ENCODE measurements around the gene SMTNL1.

The SMTNL1 gene

GRCh38 chr11:57542582-57542981, 5.2 kb downstream of the SMTNL1 start:
- H3K27ac ChIP-seq (ENCODE audit: insufficient read depth in 1 of 2, low read depth in 1 of 2, low read length in 2 of 2, poor library complexity in 1 of 2, severe bottlenecking in 2 of 2) = no peak overlapping the region
- CTCF ChIA-PET = interaction anchor here (0.9 to 1.7 kb wide), 2 partner anchors 11 to 15 kb away, joined by 5 read pairs; no protein-coding TSS in a partner anchor
- no peaks in the 10 kb centered on the region for H3K27me3 ChIP-seq (replicated peaks in 2 of 5; ENCODE audit: control insufficient read depth in 4 of 5, insufficient read depth in 5 of 5, low read length in 4 of 5)
- 89% methylated on average over 4 of the region's 4 CpGs for WGBS (ENCODE audit: insufficient coverage)
- no peaks in the 10 kb centered on the region for H3K9me3 ChIP-seq (ENCODE audit: control extremely low read depth in 1 of 5, control insufficient read depth in 4 of 5, insufficient read depth in 2 of 5, low read depth in 1 of 5, low read length in 4 of 5)
- no peak overlapping the region for H3K4me3 ChIP-seq (ENCODE audit: control insufficient read depth in 1 of 7, extremely low read depth in 1 of 7, insufficient read depth in 4 of 7, low read depth in 2 of 7, low read length in 6 of 7)
- DNase-seq = no peak
- peaks cover 2 to 18% (median 9%) of the 10 kb centered on the region in 4 experiments for H3K36me3 ChIP-seq (ENCODE audit: control insufficient read depth in 4 of 4, insufficient read depth in 4 of 4, low read length in 3 of 4)
- POLR2A ChIA-PET = no interaction called here
- peaks cover 0 to 7% (median 6%) of the 10 kb centered on the region in 4 experiments for H3K4me1 ChIP-seq (ENCODE audit: control extremely low read depth in 1 of 4, control insufficient read depth in 4 of 4, insufficient read depth in 4 of 4, low read length in 3 of 4)

- Histone ChIP-seq H3K27me3 (replicated peaks in 2 of 5; ENCODE audit: control insufficient read depth in 4 of 5, insufficient read depth in 5 of 5, low read length in 4 of 5) (no peaks in the 10 kb centered on the region), H3K4me3 (ENCODE audit: control insufficient read depth in 1 of 7, extremely low read depth in 1 of 7, insufficient read depth in 4 of 7, low read depth in 2 of 7, low read length in 6 of 7) (no peak overlapping the region), H3K36me3 (ENCODE audit: control insufficient read depth in 4 of 4, insufficient read depth in 4 of 4, low read length in 3 of 4) (peaks cover 2 to 21% (median 10%) of the 10 kb centered on the region in 4 experiments), H3K9me3 (ENCODE audit: control extremely low read depth in 1 of 5, control insufficient read depth in 4 of 5, insufficient read depth in 2 of 5, low read depth in 1 of 5, low read length in 4 of 5) (no peaks in the 10 kb centered on the region), H3K4me1 (ENCODE audit: control extremely low read depth in 1 of 4, control insufficient read depth in 4 of 4, insufficient read depth in 4 of 4, low read length in 3 of 4) (peaks cover 0 to 12% (median 12%) of the 10 kb centered on the region in 4 experiments), H3K27ac (ENCODE audit: insufficient read depth in 1 of 2, low read depth in 1 of 2, low read length in 2 of 2, poor library complexity in 1 of 2, severe bottlenecking in 2 of 2) (no peak overlapping the region)
- CTCF ChIA-PET = interaction anchor here (1.3 to 1.7 kb wide), 4 partner anchors 9 to 17 kb away, joined by 4 to 6 read pairs (median 5); no protein-coding TSS in a partner anchor
- 97% methylated on average over 4 of the region's 6 CpGs for WGBS (ENCODE audit: insufficient coverage)
- no peak for DNase-seq
- POLR2A ChIA-PET = no interaction called here
Observed at GRCh38 chr11:57543593-57543992, 6.2 kb downstream of the SMTNL1 start.

DNA sequence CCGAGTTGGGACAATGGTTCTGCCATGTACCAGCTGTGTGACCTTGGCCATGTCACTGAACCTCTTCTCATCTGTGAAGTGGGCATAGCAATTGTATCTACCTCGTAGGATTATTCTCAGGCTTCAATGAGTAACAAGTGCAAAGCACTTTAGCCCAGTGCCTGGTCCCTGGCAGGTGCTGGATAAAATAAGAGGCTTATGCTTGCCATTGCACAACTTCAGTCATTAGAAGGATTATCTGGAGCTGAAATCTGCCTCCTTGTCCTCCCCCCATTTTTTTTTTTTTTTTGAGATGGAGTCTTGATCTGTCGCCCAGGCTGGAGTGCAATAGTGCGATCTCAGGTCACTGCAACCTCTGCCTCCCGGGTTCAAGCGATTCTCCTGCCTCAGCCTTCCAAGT, 7.2 kb downstream of the SMTNL1 start:
- H3K4me1 ChIP-seq (ENCODE audit: control extremely low read depth in 1 of 4, control insufficient read depth in 4 of 4, insufficient read depth in 4 of 4, low read length in 3 of 4) = peaks cover 0 to 12% (median 12%) of the 10 kb centered on the region in 4 experiments
- H3K36me3 ChIP-seq (ENCODE audit: control insufficient read depth in 4 of 4, insufficient read depth in 4 of 4, low read length in 3 of 4) = peaks cover 0 to 25% (median 16%) of the 10 kb centered on the region in 4 experiments
- DNase-seq = no peak
- H3K4me3 ChIP-seq (ENCODE audit: control insufficient read depth in 1 of 7, extremely low read depth in 1 of 7, insufficient read depth in 4 of 7, low read depth in 2 of 7, low read length in 6 of 7) = no peak overlapping the region
- ChIA-PET CTCF (interaction anchor here (0.7 to 1.6 kb wide), 6 partner anchors 10 to 1577 kb away, joined by 3 to 6 read pairs (median 4); no protein-coding TSS in a partner anchor), POLR2A (no interaction called here)
- H3K27me3 ChIP-seq (replicated peaks in 2 of 5; ENCODE audit: control insufficient read depth in 4 of 5, insufficient read depth in 5 of 5, low read length in 4 of 5) = no peaks in the 10 kb centered on the region
- no peak overlapping the region for H3K27ac ChIP-seq (ENCODE audit: insufficient read depth in 1 of 2, low read depth in 1 of 2, low read length in 2 of 2, poor library complexity in 1 of 2, severe bottlenecking in 2 of 2)
- WGBS (ENCODE audit: insufficient coverage) = 96% methylated on average over 5 of the region's 6 CpGs
- H3K9me3 ChIP-seq (ENCODE audit: control extremely low read depth in 1 of 5, control insufficient read depth in 4 of 5, insufficient read depth in 2 of 5, low read depth in 1 of 5, low read length in 4 of 5) = no peaks in the 10 kb centered on the region

DNA sequence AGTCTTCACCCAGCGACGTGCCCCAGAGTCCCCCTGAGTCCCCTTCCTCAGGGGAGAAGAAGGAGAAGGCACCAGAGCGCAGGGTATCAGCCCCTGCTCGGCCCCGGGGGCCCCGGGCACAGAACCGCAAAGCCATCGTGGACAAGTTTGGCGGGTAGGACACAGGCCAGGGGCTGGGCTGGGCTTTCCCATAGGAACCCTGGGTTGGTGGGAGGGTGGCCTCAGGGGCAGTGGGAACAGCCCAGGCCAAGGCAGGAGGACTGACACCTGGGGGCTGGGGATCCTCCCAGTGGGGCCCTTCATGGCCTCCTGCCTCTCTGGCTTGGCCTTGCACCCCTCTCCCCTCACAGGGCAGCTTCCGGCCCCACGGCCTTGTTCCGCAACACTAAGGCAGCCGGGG, 8.5 kb downstream of the SMTNL1 start:
- Histone ChIP-seq H3K27me3 (replicated peaks in 2 of 5; ENCODE audit: control insufficient read depth in 4 of 5, insufficient read depth in 5 of 5, low read length in 4 of 5) (no peaks in the 10 kb centered on the region), H3K27ac (ENCODE audit: insufficient read depth in 1 of 2, low read depth in 1 of 2, low read length in 2 of 2, poor library complexity in 1 of 2, severe bottlenecking in 2 of 2) (no peak overlapping the region), H3K4me1 (ENCODE audit: control extremely low read depth in 1 of 4, control insufficient read depth in 4 of 4, insufficient read depth in 4 of 4, low read length in 3 of 4) (peaks cover 0 to 12% (median 12%) of the 10 kb centered on the region in 4 experiments), H3K36me3 (ENCODE audit: control insufficient read depth in 4 of 4, insufficient read depth in 4 of 4, low read length in 3 of 4) (peaks cover 3 to 38% (median 28%) of the 10 kb centered on the region in 4 experiments), H3K4me3 (ENCODE audit: control insufficient read depth in 1 of 7, extremely low read depth in 1 of 7, insufficient read depth in 4 of 7, low read depth in 2 of 7, low read length in 6 of 7) (no peak overlapping the region), H3K9me3 (ENCODE audit: control extremely low read depth in 1 of 5, control insufficient read depth in 4 of 5, insufficient read depth in 2 of 5, low read depth in 1 of 5, low read length in 4 of 5) (no peaks in the 10 kb centered on the region)
- CTCF ChIA-PET = interaction anchor here (0.7 to 2.9 kb wide), 4 partner anchors 14 to 94 kb away, joined by 3 to 9 read pairs (median 3); partner anchors contain the start of gene TIMM10
- 100% methylated on average over 10 of the region's 13 CpGs for WGBS (ENCODE audit: insufficient coverage)
- DNase-seq = no peak
- POLR2A ChIA-PET = no interaction called here

GRCh38 chr11:57546451-57546850, 9.1 kb downstream of the SMTNL1 start:
- H3K27ac ChIP-seq (ENCODE audit: insufficient read depth in 1 of 2, low read depth in 1 of 2, low read length in 2 of 2, poor library complexity in 1 of 2, severe bottlenecking in 2 of 2) = no peak overlapping the region
- POLR2A ChIA-PET = no interaction called here
- H3K4me3 ChIP-seq (ENCODE audit: control insufficient read depth in 1 of 7, extremely low read depth in 1 of 7, insufficient read depth in 4 of 7, low read depth in 2 of 7, low read length in 6 of 7) = no peak overlapping the region
- 90% methylated on average over 7 of the region's 7 CpGs for WGBS (ENCODE audit: insufficient coverage)
- H3K36me3 ChIP-seq (ENCODE audit: control insufficient read depth in 4 of 4, insufficient read depth in 4 of 4, low read length in 3 of 4) = peaks cover 4 to 41% (median 30%) of the 10 kb centered on the region in 4 experiments
- H3K9me3 ChIP-seq (ENCODE audit: control extremely low read depth in 1 of 5, control insufficient read depth in 4 of 5, insufficient read depth in 2 of 5, low read depth in 1 of 5, low read length in 4 of 5) = no peaks in the 10 kb centered on the region
- CTCF ChIA-PET = interaction anchor here (0.7 to 2.9 kb wide), 7 partner anchors 13 to 1021 kb away, joined by 3 to 11 read pairs (median 5); partner anchors contain the start of gene TIMM10
- H3K27me3 ChIP-seq (replicated peaks in 2 of 5; ENCODE audit: control insufficient read depth in 4 of 5, insufficient read depth in 5 of 5, low read length in 4 of 5) = no peaks in the 10 kb centered on the region
- DNase-seq = no peak
- peaks cover 0 to 12% (median 12%) of the 10 kb centered on the region in 4 experiments for H3K4me1 ChIP-seq (ENCODE audit: control extremely low read depth in 1 of 4, control insufficient read depth in 4 of 4, insufficient read depth in 4 of 4, low read length in 3 of 4)

GRCh38 chr11:57546869-57547475, 9.6 kb downstream of the SMTNL1 start:
- Histone ChIP-seq H3K4me1 (ENCODE audit: control extremely low read depth in 1 of 4, control insufficient read depth in 4 of 4, insufficient read depth in 4 of 4, low read length in 3 of 4) (peaks cover 0 to 12% (median 12%) of the 10 kb centered on the region in 4 experiments), H3K27ac (ENCODE audit: insufficient read depth in 1 of 2, low read depth in 1 of 2, low read length in 2 of 2, poor library complexity in 1 of 2, severe bottlenecking in 2 of 2) (no peak overlapping the region), H3K4me3 (ENCODE audit: control insufficient read depth in 1 of 7, extremely low read depth in 1 of 7, insufficient read depth in 4 of 7, low read depth in 2 of 7, low read length in 6 of 7) (no peak overlapping the region), H3K36me3 (ENCODE audit: control insufficient read depth in 4 of 4, insufficient read depth in 4 of 4, low read length in 3 of 4) (peaks cover 6 to 46% (median 35%) of the 10 kb centered on the region in 4 experiments), H3K27me3 (replicated peaks in 2 of 5; ENCODE audit: control insufficient read depth in 4 of 5, insufficient read depth in 5 of 5, low read length in 4 of 5) (no peaks in the 10 kb centered on the region), H3K9me3 (ENCODE audit: control extremely low read depth in 1 of 5, control insufficient read depth in 4 of 5, insufficient read depth in 2 of 5, low read depth in 1 of 5, low read length in 4 of 5) (no peaks in the 10 kb centered on the region)
- DNase-seq = no peak
- WGBS (ENCODE audit: insufficient coverage) = 82% methylated on average over 4 of the region's 5 CpGs
- POLR2A ChIA-PET = no interaction called here
- CTCF ChIA-PET = interaction anchor here (0.7 to 2.9 kb wide), 10 partner anchors 8 to 1020 kb away, joined by 3 to 11 read pairs (median 7); partner anchors contain the start of genes TIMM10 and UBE2L6

GRCh38 chr11:57547854-57548377, 10.5 kb downstream of the SMTNL1 start:
- no peak overlapping the region for H3K4me3 ChIP-seq (ENCODE audit: control insufficient read depth in 1 of 7, extremely low read depth in 1 of 7, insufficient read depth in 4 of 7, low read depth in 2 of 7, low read length in 6 of 7)
- H3K27ac ChIP-seq (ENCODE audit: insufficient read depth in 1 of 2, low read depth in 1 of 2, low read length in 2 of 2, poor library complexity in 1 of 2, severe bottlenecking in 2 of 2) = peak overlapping the region in 1 of 2 experiments; percentile 31
- no peaks in the 10 kb centered on the region for H3K27me3 ChIP-seq (replicated peaks in 2 of 5; ENCODE audit: control insufficient read depth in 4 of 5, insufficient read depth in 5 of 5, low read length in 4 of 5)
- ChIA-PET POLR2A (no interaction called here), CTCF (interaction anchor here (1.0 to 2.9 kb wide), 12 partner anchors 9 to 96 kb away, joined by 3 to 11 read pairs (median 6); partner anchors contain the start of genes TIMM10 and UBE2L6)
- peaks cover 0 to 12% (median 12%) of the 10 kb centered on the region in 4 experiments for H3K4me1 ChIP-seq (ENCODE audit: control extremely low read depth in 1 of 4, control insufficient read depth in 4 of 4, insufficient read depth in 4 of 4, low read length in 3 of 4)
- WGBS (ENCODE audit: insufficient coverage) = 36% methylated on average over 5 of the region's 6 CpGs
- peak; percentile 29 to 85 (median 80) for DNase-seq
- peaks cover 6 to 56% (median 43%) of the 10 kb centered on the region in 4 experiments for H3K36me3 ChIP-seq (ENCODE audit: control insufficient read depth in 4 of 4, insufficient read depth in 4 of 4, low read length in 3 of 4)
- no peaks in the 10 kb centered on the region for H3K9me3 ChIP-seq (ENCODE audit: control extremely low read depth in 1 of 5, control insufficient read depth in 4 of 5, insufficient read depth in 2 of 5, low read depth in 1 of 5, low read length in 4 of 5)

Measured in common myeloid progenitor, CD34-positive (primary cell).